ENCODE data around the gene PGAM5.
"Not testable (repeated sequence)": the region's sequence is repeated elsewhere in the genome, so short reads cannot be mapped to it uniquely, and the experiment has no call there.

PGAM5 gene

GRCh38 chr12:132754160-132754932 lies 43.7 kb downstream of the PGAM5 start:
- DNase-seq: no peak

GRCh38 chr12:132758825-132759224 lies 48.2 kb downstream of the PGAM5 start:
- not testable (repeated sequence) for DNase-seq

GRCh38 chr12:132759359-132759758 lies 48.7 kb downstream of the PGAM5 start:
- DNase-seq: no peak

- peak; percentile 47 for DNase-seq
Measured at GRCh38 chr12:132761032-132761920, 50.6 kb downstream of the PGAM5 start, which contains the start of gene ANKLE2. TSS of gene ANKLE2 (minus strand) at chr12:132761832. CDS start at chr12:132761798, 34 bp downstream.

GRCh38 chr12:132761921-132762583 lies 51.4 kb downstream of the PGAM5 start:
- peak; percentile 79 for DNase-seq

- no peak for DNase-seq
Measured at GRCh38 chr12:132764231-132764630, 53.6 kb downstream of the PGAM5 start.

GRCh38 chr12:132765361-132765760 lies 54.7 kb downstream of the PGAM5 start:
- no peak for DNase-seq

GRCh38 chr12:132766380-132767085 lies 55.9 kb downstream of the PGAM5 start:
- DNase-seq: no peak

- DNase-seq: peak; percentile 37
Measured at GRCh38 chr12:132771126-132771838, 60.6 kb downstream of the PGAM5 start.
